Choroid plexus epithelial cell (primary cell): Measurements from ENCODE around the gene RPL5.

Source experiments
- DNase-seq: peaks from one replicate; pipeline ENCODE4 v3.0.0-alpha.2; 2010; ENCODE audit warnings: low read depth
- H3K4me3 ChIP-seq: 2 replicates; pipeline ENCODE4 v1.5.1; 2011; ENCODE audit warnings: low read depth, mild to moderate bottlenecking, control low read depth, low read length, moderate library complexity
- TF ChIP-seq, protein P1 (sequence below): conservative IDR thresholded peaks from 2 replicates; pipeline ENCODE4 v1.5.1; 2011; ENCODE audit warnings: low read depth, mild to moderate bottlenecking, control low read depth, inconsistent platforms, low read length, moderate library complexity

The RPL5 gene

DNA sequence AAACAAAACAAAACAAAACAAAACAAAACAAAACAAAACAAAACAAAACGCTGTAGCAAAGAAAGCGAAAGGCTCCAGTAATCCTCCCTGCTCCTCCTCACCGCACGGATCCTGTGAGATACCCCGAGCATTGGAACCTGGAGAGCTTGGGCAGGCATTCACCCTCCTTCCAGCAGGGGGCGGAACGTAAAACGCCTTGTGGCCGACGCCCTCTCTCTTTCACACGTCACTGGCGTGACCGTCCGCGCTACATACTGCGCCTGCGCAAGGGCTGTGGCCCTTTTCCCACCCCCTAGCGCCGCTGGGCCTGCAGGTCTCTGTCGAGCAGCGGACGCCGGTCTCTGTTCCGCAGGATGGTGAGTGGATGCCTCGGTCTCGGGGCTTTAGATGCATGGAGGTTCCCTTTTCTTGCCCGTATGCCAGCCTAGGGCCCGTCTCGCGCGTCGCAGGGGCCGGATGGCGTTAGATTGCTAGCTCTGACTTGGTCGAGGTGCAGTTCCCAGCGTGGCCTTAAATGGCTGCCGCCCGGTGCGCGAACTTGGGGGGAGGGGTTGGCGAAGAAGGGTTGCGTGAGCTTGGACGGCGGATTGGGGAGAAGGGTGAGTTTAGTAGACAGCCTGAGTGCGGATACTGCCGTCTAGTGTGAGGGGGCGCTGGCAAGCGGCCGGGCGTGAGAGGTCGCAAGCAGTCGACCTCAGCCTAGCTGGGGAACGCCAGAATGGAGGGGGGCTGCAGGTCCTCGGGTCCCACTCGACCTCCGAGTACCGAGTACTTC lies at the start of gene RPL5:
Gene RPL5 (plus strand): TSS at position 279 of the 775 bp plus-strand sequence. CDS start 75 bp downstream, at position 354.
- TF ChIP-seq, protein P1, sequence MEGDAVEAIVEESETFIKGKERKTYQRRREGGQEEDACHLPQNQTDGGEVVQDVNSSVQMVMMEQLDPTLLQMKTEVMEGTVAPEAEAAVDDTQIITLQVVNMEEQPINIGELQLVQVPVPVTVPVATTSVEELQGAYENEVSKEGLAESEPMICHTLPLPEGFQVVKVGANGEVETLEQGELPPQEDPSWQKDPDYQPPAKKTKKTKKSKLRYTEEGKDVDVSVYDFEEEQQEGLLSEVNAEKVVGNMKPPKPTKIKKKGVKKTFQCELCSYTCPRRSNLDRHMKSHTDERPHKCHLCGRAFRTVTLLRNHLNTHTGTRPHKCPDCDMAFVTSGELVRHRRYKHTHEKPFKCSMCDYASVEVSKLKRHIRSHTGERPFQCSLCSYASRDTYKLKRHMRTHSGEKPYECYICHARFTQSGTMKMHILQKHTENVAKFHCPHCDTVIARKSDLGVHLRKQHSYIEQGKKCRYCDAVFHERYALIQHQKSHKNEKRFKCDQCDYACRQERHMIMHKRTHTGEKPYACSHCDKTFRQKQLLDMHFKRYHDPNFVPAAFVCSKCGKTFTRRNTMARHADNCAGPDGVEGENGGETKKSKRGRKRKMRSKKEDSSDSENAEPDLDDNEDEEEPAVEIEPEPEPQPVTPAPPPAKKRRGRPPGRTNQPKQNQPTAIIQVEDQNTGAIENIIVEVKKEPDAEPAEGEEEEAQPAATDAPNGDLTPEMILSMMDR: peak; percentile 89
- peak; percentile 99 for DNase-seq
- H3K4me3 ChIP-seq: peak within 1 kb of the TSS; percentile 98

DNA sequence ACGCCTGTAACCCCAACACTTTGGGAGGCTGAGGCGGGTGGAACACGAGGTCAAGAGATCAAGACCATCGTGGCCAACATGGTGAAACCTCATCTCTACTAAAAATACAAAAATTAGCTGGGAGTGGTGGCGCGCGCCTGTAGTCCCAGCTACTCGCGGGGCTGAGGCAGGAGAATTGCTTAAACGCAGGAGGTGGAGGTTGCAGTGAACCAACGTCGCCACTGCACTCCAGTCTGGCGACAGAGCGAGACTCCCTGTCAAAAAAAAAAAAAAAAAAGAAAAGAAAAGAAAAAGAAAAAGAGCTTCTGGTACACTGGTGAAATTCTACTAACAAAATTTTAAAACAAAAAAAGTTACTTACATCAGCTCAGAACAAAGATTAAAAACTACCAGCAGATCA lies 48.3 kb upstream of the RPL5 start:
- H3K4me3 ChIP-seq: peak overlapping the region; percentile 98
- TF ChIP-seq, protein P1: peak; percentile 14
- DNase-seq: peak; percentile 33

DNA sequence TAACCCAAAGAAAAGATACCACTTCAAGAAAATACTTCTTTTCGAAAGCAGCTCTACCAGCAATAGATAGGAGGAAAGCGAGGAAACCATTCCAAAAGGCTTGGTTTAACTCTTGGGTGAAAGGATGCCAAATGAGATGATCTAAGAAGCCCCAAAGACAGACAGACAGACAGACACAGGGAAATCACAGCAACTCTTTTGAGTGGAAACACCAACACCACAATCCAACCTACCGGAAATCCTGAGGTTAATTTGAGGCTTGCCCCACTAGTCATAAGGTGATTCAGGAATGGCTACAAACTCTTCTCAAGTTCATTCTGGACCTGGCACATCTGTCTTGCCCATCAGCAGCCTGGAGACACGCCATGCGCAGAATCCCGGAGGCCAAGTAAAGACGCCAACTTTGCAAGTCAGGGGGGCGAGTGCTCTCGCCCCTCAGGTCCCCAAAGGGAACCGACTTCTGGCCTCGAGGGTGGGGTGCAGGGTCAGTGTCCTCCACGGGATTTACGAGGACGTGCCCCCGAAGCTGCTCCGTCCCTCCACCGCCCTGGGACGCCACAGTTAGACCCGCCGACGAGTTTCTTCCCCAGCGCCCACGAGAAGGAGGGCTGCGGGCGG lies 47.7 kb upstream of the RPL5 start:
- DNase-seq: peak; percentile 61
- H3K4me3 ChIP-seq: peak overlapping the region; percentile 98
- TF ChIP-seq, protein P1: no peak

DNA sequence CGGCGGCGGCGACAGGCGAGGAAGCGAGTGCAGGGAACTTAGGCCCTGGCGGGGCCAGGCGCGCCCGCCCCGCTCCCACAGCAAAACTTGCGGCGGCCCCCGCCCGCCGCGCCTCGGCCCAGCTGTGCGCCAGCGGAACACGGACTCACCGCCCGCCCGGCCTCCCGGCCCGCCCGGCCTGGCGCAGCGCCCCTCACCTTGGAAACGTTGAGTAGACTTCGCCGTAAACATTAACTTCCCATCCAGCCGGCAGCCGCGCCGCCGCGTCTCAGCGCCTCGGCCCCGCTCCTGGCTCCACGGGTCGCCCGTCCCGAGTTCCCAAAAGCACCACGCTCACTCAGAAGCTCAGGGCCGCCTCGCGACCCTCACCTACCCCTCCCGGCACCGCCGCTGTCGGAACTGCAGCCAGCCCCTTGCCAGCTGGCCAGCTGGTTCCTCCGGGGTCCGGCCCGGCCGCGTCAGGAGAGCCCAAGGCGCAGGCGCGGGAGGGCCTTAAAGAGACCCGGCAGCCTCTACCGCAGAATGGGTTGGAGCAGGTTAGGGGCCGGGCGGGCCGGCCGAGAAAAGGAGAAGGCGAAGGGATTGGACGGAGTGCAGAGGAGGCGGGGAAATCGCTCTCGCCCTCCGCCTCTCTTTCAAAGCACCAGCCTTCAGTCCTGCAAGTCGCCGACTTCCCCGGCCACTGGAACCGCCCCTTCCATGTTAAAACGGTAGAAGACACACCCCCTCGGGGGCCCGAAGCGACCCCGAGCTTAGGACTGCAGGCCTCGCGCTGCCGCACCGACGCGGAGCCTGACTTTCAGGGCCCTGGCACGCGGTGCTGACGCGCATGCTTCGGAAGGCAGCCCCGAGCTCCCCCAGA lies 47.0 kb upstream of the RPL5 start, which contains the start of gene EVI5:
Gene EVI5 (minus strand): TSS at position 470 of the 862 bp plus-strand sequence. CDS start 48,562 bp downstream, outside the sequence.
- peak within 1 kb of the TSS; percentile 98 for H3K4me3 ChIP-seq
- TF ChIP-seq, protein P1: no peak
- DNase-seq: peak; percentile 98

DNA sequence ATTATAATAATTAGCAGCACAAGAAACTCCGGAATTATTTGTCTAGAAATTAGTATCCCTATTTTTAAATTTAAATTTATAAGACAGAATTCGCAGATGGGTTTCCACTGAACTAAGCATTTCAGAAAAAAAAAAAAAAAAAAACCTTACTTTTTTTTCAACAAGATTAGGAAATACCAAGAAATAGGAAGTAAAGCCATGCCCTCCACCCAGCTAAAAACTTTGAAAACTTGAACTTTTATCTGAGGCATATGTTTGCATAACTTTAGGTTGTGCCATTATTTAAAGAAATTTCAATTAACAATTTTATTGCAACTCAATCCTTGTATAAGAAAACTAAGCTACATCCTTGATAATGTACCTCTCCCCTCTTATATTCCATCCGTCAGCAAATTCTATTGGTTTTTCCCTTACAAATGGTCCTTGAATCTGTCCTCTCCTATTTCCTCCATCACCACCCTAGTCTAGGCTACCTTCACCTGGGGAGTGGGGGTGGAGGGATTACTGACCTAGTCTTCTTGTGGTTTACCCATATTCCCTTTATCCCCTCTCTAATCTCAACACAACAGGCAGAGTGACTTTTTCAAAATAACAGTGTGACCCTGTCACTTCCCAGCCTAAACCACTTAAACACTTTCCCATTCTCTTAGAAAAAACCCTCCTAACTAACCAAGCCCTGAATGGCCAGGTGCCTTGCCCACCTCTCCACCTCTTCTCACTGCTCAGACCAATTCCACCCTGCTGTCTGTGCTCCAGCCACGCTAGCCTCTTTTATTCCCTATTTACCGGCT lies 45.5 kb upstream of the RPL5 start:
- DNase-seq: no peak
- no peak overlapping the region for H3K4me3 ChIP-seq
- TF ChIP-seq, protein P1: no peak

DNA sequence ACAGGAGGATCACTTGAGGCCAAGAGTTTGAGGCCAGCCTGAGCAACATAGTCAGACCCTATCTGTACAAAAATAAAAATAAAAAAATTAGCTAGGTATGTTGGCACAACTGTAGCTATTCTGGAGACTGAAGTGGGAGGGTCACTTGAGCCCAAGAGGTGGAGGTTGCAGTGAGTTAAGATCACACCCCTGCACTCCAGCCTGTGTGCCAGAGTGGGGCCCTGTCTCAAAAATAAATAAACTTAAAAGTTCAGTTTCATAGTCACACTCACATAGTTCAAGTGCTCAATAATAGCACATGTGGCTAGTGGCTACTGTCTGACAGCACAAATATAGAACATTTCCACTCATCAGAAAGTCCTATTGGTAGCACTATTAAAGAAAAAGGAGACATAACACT lies 41.8 kb upstream of the RPL5 start:
- no peak for DNase-seq
- TF ChIP-seq, protein P1: no peak
- no peak overlapping the region for H3K4me3 ChIP-seq
